HepG2 (cell line): ENCODE results near the gene RMI2. TPM values are rescaled to one million over a fixed set of nuclear protein-coding genes. Genes with fewer than 3 reads are reported as not detected.
A peak's percentile ranks its signal among the peaks of the same experiment; 100 is the strongest.

Experiments
- ATAC-seq: fragments of 200-7000 bp; cut with Tn5 transposase; 3 replicates; pipeline ENCODE4 v1.9.1; 2020; ENCODE audit warnings: mild to moderate bottlenecking, moderate library complexity
- BruUV-seq: library from RNA; stranded (reverse); fragments of 400-500 nt; replicated peaks from 2 replicates; lab custom pipeline; 2021; lab: Mats Ljungman, UMichigan
- CTCF ChIA-PET: fragments of 300-600 bp; formaldehyde crosslinking; extraction: SDS; loops from one replicate; lab custom pipeline; 2021; ENCODE audit warnings: low total read pairs, inconsistent platforms, low intra/inter-chr PET ratio; lab: Yijun Ruan, JAX
- POLR2A ChIA-PET: fragments of 350-600 bp; sonication (Branson Sonifier 250); formaldehyde crosslinking; loops from one replicate; lab custom pipeline; 2020; ENCODE audit warnings: antibody characterized with exemption, inconsistent platforms; lab: Yijun Ruan, JAX
- DNase-seq: peaks from one replicate; pipeline ENCODE4 v3.0.0-alpha.2; 2015; ENCODE audit warnings: low spot score
- FAIRE-seq: peaks from 3 replicates; lab custom pipeline; 2011; peaks lifted over from hg19 to GRCh38; lab: Jason Lieb, UNC
- H2AFZ ChIP-seq: one replicate; pipeline ENCODE4 v1.6.1; 2011; ENCODE audit warnings: low read length, inconsistent platforms
- H3K27ac ChIP-seq: fragments of 300-600 bp; 3 replicates; pipeline ENCODE4 v1.8.0; 2011; ENCODE audit warnings: mixed run types, mild to moderate bottlenecking, mixed read lengths, low read length, inconsistent platforms; ENCODE audit not compliant: insufficient read depth; ENCODE audit errors: extremely low read length
- H3K27me3 ChIP-seq, 2 experiments: fragments of 200-600 bp in 1 of 2; 2 replicates in 1 of 2; 3 replicates in 1 of 2; pipeline versions ENCODE4 v1.6.0 to v1.8.0; 2011; ENCODE audit warnings: low read length in 2 of 2, mild to moderate bottlenecking in 2 of 2, moderate library complexity in 2 of 2, inconsistent platforms in 1 of 2; ENCODE audit not compliant: insufficient read depth in 2 of 2, control insufficient read depth in 1 of 2
- H3K36me3 ChIP-seq, 2 experiments: fragments of 200-600 bp in 1 of 2; replicated peaks in 1 of 2; 2 replicates in 1 of 2; 3 replicates in 1 of 2; pipeline versions ENCODE4 v1.5.1 to v1.8.0; 2011; ENCODE audit warnings: low read length in 2 of 2, inconsistent platforms in 1 of 2; ENCODE audit not compliant: insufficient read depth in 2 of 2, control insufficient read depth in 1 of 2
- H3K4me1 ChIP-seq: 2 replicates; pipeline ENCODE4 v1.5.1; 2012; ENCODE audit warnings: low read length, inconsistent platforms; ENCODE audit not compliant: insufficient read depth
- H3K4me2 ChIP-seq: 2 replicates; pipeline ENCODE4 v1.6.0; 2011; ENCODE audit warnings: low read depth, low read length, inconsistent platforms
- H3K4me3 ChIP-seq, 3 experiments: fragments of 200-600 bp in 1 of 3; sonication (generic), shearing (Covaris generic) in 1 of 3; replicated peaks in 1 of 3; 2 replicates each; pipeline ENCODE4 v1.5.1; 2011 to 2016; ENCODE audit warnings: low read length in 3 of 3, inconsistent platforms in 2 of 3, low read depth in 2 of 3, mild to moderate bottlenecking in 2 of 3, control low read depth in 1 of 3, mixed read lengths in 1 of 3; ENCODE audit not compliant: insufficient read depth in 1 of 3
- H3K79me2 ChIP-seq: one replicate; pipeline ENCODE4 v1.6.1; 2011; ENCODE audit warnings: low read length, inconsistent platforms; ENCODE audit not compliant: insufficient read depth
- H3K9ac ChIP-seq: 2 replicates; pipeline ENCODE4 v1.6.0; 2011; ENCODE audit warnings: mild to moderate bottlenecking, low read depth, low read length, inconsistent platforms; ENCODE audit not compliant: insufficient read depth
- H3K9me3 ChIP-seq: 2 replicates; pipeline ENCODE4 v1.5.1; 2012; ENCODE audit warnings: mild to moderate bottlenecking, low read length
- H4K20me1 ChIP-seq: 2 replicates; pipeline ENCODE4 v1.6.0; 2011; ENCODE audit warnings: inconsistent platforms, mild to moderate bottlenecking, low read length, moderate library complexity; ENCODE audit not compliant: insufficient read depth
- CHCHD3 ChIP-seq: sonication (generic); formaldehyde crosslinking; IDR thresholded peaks from 2 replicates; pipeline ENCODE4 v1.8.0; 2022; ENCODE audit warnings: mild to moderate bottlenecking, missing genetic modification reagents, moderate library complexity
- FOXA1 ChIP-seq, 2 experiments: fragments of 450-650 bp in 1 of 2; sonication (generic) in 1 of 2; formaldehyde crosslinking in 1 of 2; IDR thresholded peaks; 2 replicates each; pipeline versions ENCODE4 v1.4.0 to v1.6.1; 2016 to 2020; ENCODE audit warnings: missing genetic modification reagents in 1 of 2
- KDM5B ChIP-seq: sonication (generic); formaldehyde crosslinking; IDR thresholded peaks from 2 replicates; pipeline ENCODE4 v1.4.0; 2020; ENCODE audit warnings: missing genetic modification reagents, mild to moderate bottlenecking, borderline replicate concordance
- MED8 ChIP-seq: sonication (generic); formaldehyde crosslinking; IDR thresholded peaks from 2 replicates; pipeline ENCODE4 v1.8.1; 2023; ENCODE audit warnings: mild to moderate bottlenecking, missing genetic modification reagents; ENCODE audit not compliant: insufficient replicate concordance
- NAIF1 ChIP-seq: sonication (generic); formaldehyde crosslinking; IDR thresholded peaks from 2 replicates; pipeline ENCODE4 v1.5.0; 2020; ENCODE audit warnings: mild to moderate bottlenecking, missing genetic modification reagents, borderline replicate concordance
- NCOA2 ChIP-seq: sonication (generic); formaldehyde crosslinking; IDR thresholded peaks from 2 replicates; pipeline ENCODE4 v1.8.0; 2022; ENCODE audit warnings: inconsistent platforms
- RAD21 ChIP-seq: fragments of 450-650 bp; formaldehyde crosslinking; IDR thresholded peaks from 2 replicates; pipeline ENCODE4 v1.5.0; 2020; ENCODE audit warnings: mild to moderate bottlenecking
- RARA ChIP-seq: IDR thresholded peaks from 2 replicates; pipeline ENCODE4 v1.6.1; 2016; ENCODE audit warnings: missing genetic modification reagents, missing compliant biosample characterization
- TCF7L2 ChIP-seq: IDR thresholded peaks from 2 replicates; pipeline ENCODE4 v1.6.1; 2011; ENCODE audit warnings: mild to moderate bottlenecking, low read depth, low read length, moderate library complexity
- U2AF2 ChIP-seq: fragments of 200-400 bp; formaldehyde crosslinking; IDR thresholded peaks from 2 replicates; pipeline ENCODE4 v1.6.1; 2017; ENCODE audit warnings: low read depth, mild to moderate bottlenecking, low read length
- ZBTB20 ChIP-seq: sonication (generic); formaldehyde crosslinking; IDR thresholded peaks from 2 replicates; pipeline ENCODE4 v1.8.1; 2023; ENCODE audit warnings: missing genetic modification reagents, low read depth, mild to moderate bottlenecking, borderline replicate concordance
- ZFP41 ChIP-seq: sonication (generic); formaldehyde crosslinking; IDR thresholded peaks from 2 replicates; pipeline ENCODE4 v1.4.0; 2020; ENCODE audit warnings: mild to moderate bottlenecking, missing genetic modification reagents, borderline replicate concordance
- ZNF3 ChIP-seq: IDR thresholded peaks from 2 replicates; pipeline ENCODE4 v1.7.0; 2017; ENCODE audit warnings: inconsistent platforms
- ZNF33A ChIP-seq: sonication (generic); formaldehyde crosslinking; IDR thresholded peaks from 2 replicates; pipeline ENCODE4 v1.5.1; 2020; ENCODE audit warnings: missing genetic modification reagents, mild to moderate bottlenecking, moderate library complexity, borderline replicate concordance
- ZNF350 ChIP-seq: sonication (generic); formaldehyde crosslinking; IDR thresholded peaks from 2 replicates; pipeline ENCODE4 v1.4.0; 2020; ENCODE audit warnings: mild to moderate bottlenecking, low read depth, missing genetic modification reagents, borderline replicate concordance
- ZNF768 ChIP-seq: sonication (generic); formaldehyde crosslinking; IDR thresholded peaks from 2 replicates; pipeline ENCODE4 v1.4.0; 2020; ENCODE audit warnings: missing genetic modification reagents
- ZNF782 ChIP-seq: sonication (generic); formaldehyde crosslinking; IDR thresholded peaks from 2 replicates; pipeline ENCODE4 v1.4.0; 2020; ENCODE audit warnings: missing genetic modification reagents, mild to moderate bottlenecking, borderline replicate concordance
- WGBS: methylation state at CpG from one replicate; pipeline ENCODE4 v1.1.6; 2017; ENCODE audit warnings: low lambda C conversion rate; 5-methylcytosine and 5-hydroxymethylcytosine counted together
- in situ Hi-C: cut with HindIII; loops from 2 replicates; pipeline ENCODE4 v1.10.0; 2017; ENCODE audit warnings: low pct_unique_long_range_greater_than_20kb; ENCODE audit not compliant: extremely low pct_ligation_motif_present
- intact Hi-C: fragments of 100-400 bp; cut with micrococcal nuclease; formaldehyde crosslinking; loops from one replicate; pipeline ENCODE4 v1.10.0; 2022; ENCODE audit not compliant: unreplicated experiment
- polyA plus RNA-seq, 8 experiments: library from polyadenylated mRNA; depleted of rRNA in 3 of 8; stranded (reverse) in 7 of 8; unstranded in 1 of 8; fragments of >200 nt; fragmentation: Illumina TruSeq in 4 of 8; extraction: Trizol in 4 of 8; gene quantifications; 2 replicates each; pipeline versions ENCODE4 v1.2.1 to v1.2.3, GENCODE V29; 2011 to 2016; ENCODE audit warnings: low read depth in 4 of 8, missing spikeins in 1 of 8, mixed read lengths in 1 of 8; ENCODE audit not compliant: insufficient read depth in 1 of 8
- total RNA-seq, 5 experiments: library from RNA; depleted of rRNA; stranded (reverse); fragments of >200 nt; fragmentation: Illumina TruSeq; extraction: Trizol; gene quantifications; 2 replicates each; pipeline ENCODE4 v1.2.3, GENCODE V29; 2016; ENCODE audit warnings: low read depth in 1 of 5
- TF ChIP-seq, protein P1 (sequence below): IDR thresholded peaks from 2 replicates; pipeline ENCODE4 v1.6.1; 2016; ENCODE audit warnings: missing genetic modification reagents, missing compliant biosample characterization
- TF ChIP-seq, protein P2 (sequence below): IDR thresholded peaks from 2 replicates; pipeline ENCODE4 v1.6.1; 2016; ENCODE audit warnings: low read depth, control low read depth
- TF ChIP-seq, protein P3 (sequence below): sonication (generic); formaldehyde crosslinking; IDR thresholded peaks from 2 replicates; pipeline ENCODE4 v1.4.0; 2020; ENCODE audit warnings: mild to moderate bottlenecking, missing genetic modification reagents
- TF ChIP-seq, protein P4 (sequence below): sonication (generic); formaldehyde crosslinking; IDR thresholded peaks from 2 replicates; pipeline ENCODE4 v1.5.1; 2020; ENCODE audit warnings: missing genetic modification reagents, mild to moderate bottlenecking, borderline replicate concordance

RMI2 gene
- total and polyA plus RNA-seq, 2 of the 13 experiments (the other 11 are each of a cell fraction or from before 2014, with no cell fraction given), result 24.5 to 55.7 TPM

DNA sequence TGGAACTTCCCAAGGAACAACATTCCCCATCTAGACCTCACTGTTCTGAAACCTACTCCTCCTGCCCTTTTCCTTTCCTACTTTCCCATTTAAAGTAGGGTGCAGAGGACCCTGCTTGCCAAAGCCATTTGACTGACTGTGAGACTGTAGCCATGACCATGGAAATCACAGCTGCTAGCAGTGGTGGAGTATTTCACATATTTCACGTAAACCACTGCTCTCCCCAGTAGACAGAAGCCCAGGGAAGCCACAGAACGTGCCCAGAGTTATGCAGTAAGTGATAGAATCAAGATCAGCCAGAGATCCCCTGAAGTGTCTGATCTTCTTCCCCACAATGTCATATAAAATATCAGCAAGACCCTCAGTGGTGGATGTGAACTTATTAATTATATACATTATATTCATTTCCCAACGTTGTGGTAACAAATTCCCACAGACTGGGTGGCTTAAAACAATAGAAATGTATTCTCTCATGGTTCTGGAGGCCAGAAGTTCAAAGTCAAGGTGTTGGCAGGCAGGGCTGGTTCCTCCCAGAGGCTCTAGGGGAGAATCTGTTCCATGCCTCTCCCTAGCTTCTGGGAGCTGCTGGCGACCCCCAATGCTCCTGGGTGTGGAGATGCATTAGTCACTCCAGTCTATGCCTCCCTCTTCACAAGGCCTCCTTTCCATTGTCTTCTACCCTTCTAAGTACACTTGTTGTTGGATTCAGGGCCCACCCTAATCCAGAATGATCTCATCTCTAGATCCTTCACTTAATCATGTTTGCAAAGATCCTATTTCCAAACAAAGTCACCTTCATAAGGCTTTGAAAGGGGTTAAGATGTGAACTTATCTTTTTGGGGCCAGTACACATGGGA is 43.4 kb upstream of the RMI2 start:
- Histone ChIP-seq H3K27me3 (no peaks in the 10 kb centered on the region), H3K36me3 (no peaks in the 10 kb centered on the region), H3K4me2 (no peak overlapping the region), H2AFZ (no peak overlapping the region), H3K9me3 (no peaks in the 10 kb centered on the region), H3K4me1 (peaks cover 81% of the 10 kb centered on the region), H3K79me2 (no peaks in the 10 kb centered on the region), H3K9ac (no peak overlapping the region), H3K4me3 (no peak overlapping the region), H4K20me1 (no peaks in the 10 kb centered on the region), H3K27ac (no peak overlapping the region)
- FAIRE-seq (no peak), DNase-seq (no peak), ATAC-seq (no peak)
- WGBS, result 26% methylated on average over 4 of the region's 4 CpGs
- intact Hi-C loops, result no loop called here
- ChIA-PET POLR2A (interaction anchor here (1.9 to 2.7 kb wide), 2 partner anchors 22 to 46 kb away, joined by 5 to 6 read pairs; partner anchors contain the start of gene SOCS1), CTCF (no interaction called here)
- no TSS peak for BruUV-seq
- in situ Hi-C loops, result no loop called here
- no peak for TF ChIP-seq ZNF782 (CRISPR knock-in tag)
- TF ChIP-seq, protein P1, sequence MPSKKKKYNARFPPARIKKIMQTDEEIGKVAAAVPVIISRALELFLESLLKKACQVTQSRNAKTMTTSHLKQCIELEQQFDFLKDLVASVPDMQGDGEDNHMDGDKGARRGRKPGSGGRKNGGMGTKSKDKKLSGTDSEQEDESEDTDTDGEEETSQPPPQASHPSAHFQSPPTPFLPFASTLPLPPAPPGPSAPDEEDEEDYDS (CRISPR knock-in tag), result no peak
- no peak for TF ChIP-seq ZNF350 (CRISPR knock-in tag)
- TF ChIP-seq MED8 (CRISPR knock-in tag), result no peak
- TF ChIP-seq ZFP41 (CRISPR knock-in tag), result no peak
- no peak for TF ChIP-seq NCOA2 (CRISPR knock-in tag)
- TF ChIP-seq, protein P2, sequence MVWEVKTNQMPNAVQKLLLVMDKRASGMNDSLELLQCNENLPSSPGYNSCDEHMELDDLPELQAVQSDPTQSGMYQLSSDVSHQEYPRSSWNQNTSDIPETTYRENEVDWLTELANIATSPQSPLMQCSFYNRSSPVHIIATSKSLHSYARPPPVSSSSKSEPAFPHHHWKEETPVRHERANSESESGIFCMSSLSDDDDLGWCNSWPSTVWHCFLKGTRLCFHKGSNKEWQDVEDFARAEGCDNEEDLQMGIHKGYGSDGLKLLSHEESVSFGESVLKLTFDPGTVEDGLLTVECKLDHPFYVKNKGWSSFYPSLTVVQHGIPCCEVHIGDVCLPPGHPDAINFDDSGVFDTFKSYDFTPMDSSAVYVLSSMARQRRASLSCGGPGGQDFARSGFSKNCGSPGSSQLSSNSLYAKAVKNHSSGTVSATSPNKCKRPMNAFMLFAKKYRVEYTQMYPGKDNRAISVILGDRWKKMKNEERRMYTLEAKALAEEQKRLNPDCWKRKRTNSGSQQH (CRISPR knock-in tag), result peak; percentile 32; the same call in 1 of the 2 replicates
- peak; percentile 72; the same call in 1 of the 2 replicates for TF ChIP-seq ZNF3 (CRISPR knock-in tag)
- no peak for TF ChIP-seq ZNF33A (CRISPR knock-in tag)
- TF ChIP-seq, protein P3, sequence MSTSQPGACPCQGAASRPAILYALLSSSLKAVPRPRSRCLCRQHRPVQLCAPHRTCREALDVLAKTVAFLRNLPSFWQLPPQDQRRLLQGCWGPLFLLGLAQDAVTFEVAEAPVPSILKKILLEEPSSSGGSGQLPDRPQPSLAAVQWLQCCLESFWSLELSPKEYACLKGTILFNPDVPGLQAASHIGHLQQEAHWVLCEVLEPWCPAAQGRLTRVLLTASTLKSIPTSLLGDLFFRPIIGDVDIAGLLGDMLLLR, result no peak
- peak; percentile 54 for TF ChIP-seq RARA
- TF ChIP-seq U2AF2, result no peak
- TF ChIP-seq RAD21 (CRISPR knock-in tag), result no peak
- no peak for TF ChIP-seq NAIF1
- no peak for TF ChIP-seq TCF7L2
- no peak for TF ChIP-seq ZNF768 (CRISPR knock-in tag)
- TF ChIP-seq, protein P4, sequence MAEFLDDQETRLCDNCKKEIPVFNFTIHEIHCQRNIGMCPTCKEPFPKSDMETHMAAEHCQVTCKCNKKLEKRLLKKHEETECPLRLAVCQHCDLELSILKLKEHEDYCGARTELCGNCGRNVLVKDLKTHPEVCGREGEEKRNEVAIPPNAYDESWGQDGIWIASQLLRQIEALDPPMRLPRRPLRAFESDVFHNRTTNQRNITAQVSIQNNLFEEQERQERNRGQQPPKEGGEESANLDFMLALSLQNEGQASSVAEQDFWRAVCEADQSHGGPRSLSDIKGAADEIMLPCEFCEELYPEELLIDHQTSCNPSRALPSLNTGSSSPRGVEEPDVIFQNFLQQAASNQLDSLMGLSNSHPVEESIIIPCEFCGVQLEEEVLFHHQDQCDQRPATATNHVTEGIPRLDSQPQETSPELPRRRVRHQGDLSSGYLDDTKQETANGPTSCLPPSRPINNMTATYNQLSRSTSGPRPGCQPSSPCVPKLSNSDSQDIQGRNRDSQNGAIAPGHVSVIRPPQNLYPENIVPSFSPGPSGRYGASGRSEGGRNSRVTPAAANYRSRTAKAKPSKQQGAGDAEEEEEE, result no peak
- TF ChIP-seq CHCHD3 (CRISPR knock-in tag), result no peak
- no peak for TF ChIP-seq KDM5B (CRISPR knock-in tag)
- TF ChIP-seq ZBTB20 (CRISPR knock-in tag), result peak; percentile 32; the same call in 1 of the 2 replicates
- TF ChIP-seq FOXA1 (IDR thresholded peaks at IDR 0.05), result no peak
- TF ChIP-seq FOXA1 (CRISPR knock-in tag; IDR thresholded peaks at IDR 0.05), result no peak
